ENCODE results near the gene PAQR5.
"Not testable (repeated sequence)": the region's sequence is repeated elsewhere in the genome, so short reads cannot be mapped to it uniquely, and the experiment has no call there.

PAQR5 gene

GRCh38 chr15:69298697-69299441 lies at the start of gene PAQR5:
Gene PAQR5 (plus strand): TSS chr15:69298912. CDS start chr15:69360081, 61,169 bp downstream.
- no peak for DNase-seq (ENCODE audit: low read depth in 2 of 2)

- DNase-seq (ENCODE audit: low read depth in 2 of 2): no peak
Observed at GRCh38 chr15:69253156-69253555, 45.6 kb upstream of the PAQR5 start.

- DNase-seq (ENCODE audit: low read depth in 2 of 2): no peak
Observed at GRCh38 chr15:69265347-69265955, 33.3 kb upstream of the PAQR5 start.

GRCh38 chr15:69271217-69271616 lies 27.5 kb upstream of the PAQR5 start:
- DNase-seq (ENCODE audit: low read depth in 2 of 2): no peak

GRCh38 chr15:69272139-69272538 lies 26.6 kb upstream of the PAQR5 start:
- DNase-seq (ENCODE audit: low read depth in 2 of 2): no peak

GRCh38 chr15:69272891-69273290 lies 25.8 kb upstream of the PAQR5 start:
- no peak for DNase-seq (ENCODE audit: low read depth in 2 of 2)

GRCh38 chr15:69275074-69275670 lies 23.5 kb upstream of the PAQR5 start:
- DNase-seq (ENCODE audit: low read depth in 2 of 2): no peak

- no peak for DNase-seq (ENCODE audit: low read depth in 2 of 2)
Observed at GRCh38 chr15:69275933-69276560, 22.7 kb upstream of the PAQR5 start.

GRCh38 chr15:69277316-69277715 lies 21.4 kb upstream of the PAQR5 start:
- DNase-seq (ENCODE audit: low read depth in 2 of 2): no peak

GRCh38 chr15:69279636-69280035 lies 19.1 kb upstream of the PAQR5 start:
- DNase-seq (ENCODE audit: low read depth in 2 of 2): no peak

- no peak for DNase-seq (ENCODE audit: low read depth in 2 of 2)
Observed at GRCh38 chr15:69280783-69281182, 17.9 kb upstream of the PAQR5 start.

GRCh38 chr15:69282104-69282743 lies 16.5 kb upstream of the PAQR5 start:
- no peak for DNase-seq (ENCODE audit: low read depth in 2 of 2)

- DNase-seq (ENCODE audit: low read depth in 2 of 2): no peak
Observed at GRCh38 chr15:69285834-69286233, 12.9 kb upstream of the PAQR5 start.

- DNase-seq (ENCODE audit: low read depth in 2 of 2): no peak
Observed at GRCh38 chr15:69288011-69288410, 10.7 kb upstream of the PAQR5 start.

- DNase-seq (ENCODE audit: low read depth in 2 of 2): no peak
Observed at GRCh38 chr15:69288531-69289341, 10.0 kb upstream of the PAQR5 start.

GRCh38 chr15:69289342-69290146 lies 9.2 kb upstream of the PAQR5 start:
- DNase-seq (ENCODE audit: low read depth in 2 of 2): no peak

- DNase-seq (ENCODE audit: low read depth in 2 of 2): no peak
Observed at GRCh38 chr15:69290346-69291164, 8.2 kb upstream of the PAQR5 start.

GRCh38 chr15:69291651-69292050 lies 7.1 kb upstream of the PAQR5 start:
- not testable (repeated sequence) for DNase-seq (ENCODE audit: low read depth in 2 of 2)

- no peak for DNase-seq (ENCODE audit: low read depth in 2 of 2)
Observed at GRCh38 chr15:69292826-69293420, 5.8 kb upstream of the PAQR5 start.
